Thyroid gland (tissue), 4 donors: ENCODE data around the gene KIF21A.

Source experiments
- POLR2A ChIP-seq, 2 donors: fragments of 450-650 bp; IDR thresholded peaks; one replicate each; pipeline ENCODE4 v1.6.1; 2017; ENCODE audit warnings: antibody characterized with exemption in 2 of 2, mild to moderate bottlenecking in 2 of 2, moderate library complexity in 1 of 2
- TF ChIP-seq, protein P1 (sequence below), 6 experiments: fragments of 200-600 bp in 3 of 6; fragments of 450-650 bp in 3 of 6; sonication (generic) in 3 of 6; IDR thresholded peaks; one replicate each; pipeline ENCODE4 v1.5.1; 2016 to 2019; ENCODE audit warnings: antibody characterized with exemption in 6 of 6, mild to moderate bottlenecking in 2 of 6, inconsistent platforms in 1 of 6, moderate library complexity in 1 of 6

DNA sequence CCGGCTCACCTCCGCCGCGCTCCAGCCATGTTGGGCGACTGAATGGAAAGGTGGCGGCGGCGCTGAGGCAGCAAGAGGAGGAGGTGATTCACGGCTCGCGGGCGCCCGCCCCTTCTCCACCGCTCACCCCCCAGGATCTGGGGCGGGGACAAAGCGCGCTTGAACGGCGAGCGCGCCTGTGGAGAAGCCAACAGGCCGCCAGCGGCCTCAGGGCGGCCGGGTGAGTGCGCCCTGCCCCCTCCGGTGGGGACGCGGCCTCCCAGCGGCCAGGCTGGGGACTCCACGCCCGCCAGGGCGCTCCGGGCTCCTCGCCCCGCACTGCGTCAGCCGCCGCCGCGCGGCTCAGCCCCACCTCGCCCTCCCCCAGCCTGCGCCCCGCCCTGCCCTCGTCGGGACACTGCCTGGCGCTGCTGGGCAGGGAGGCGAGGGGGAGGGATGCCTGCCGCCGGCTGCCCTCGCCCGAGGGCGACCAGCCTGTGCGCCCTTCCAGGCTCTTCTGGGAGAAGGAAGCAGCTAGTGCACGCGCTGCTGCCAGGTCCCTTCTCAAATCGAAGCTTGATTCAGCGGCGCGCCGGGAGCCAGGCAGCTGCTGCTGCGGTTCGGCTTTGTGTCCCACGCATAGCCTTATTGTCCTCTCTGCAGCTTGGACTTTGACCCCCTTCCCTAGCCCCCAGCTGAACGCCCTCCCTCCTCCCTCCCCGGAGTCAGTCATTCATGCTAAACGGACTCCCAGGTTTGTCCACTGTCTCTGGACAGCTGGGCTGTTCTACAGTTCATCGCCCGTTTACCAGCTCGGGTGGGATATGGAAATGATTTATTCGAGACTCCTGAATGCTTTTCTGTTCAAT is at the start of gene KIF21A:
- peak in 1 of 2 donors; percentile 94 for TF ChIP-seq POLR2A (IDR thresholded peaks at IDR 0.05)
- TF ChIP-seq, protein P1, sequence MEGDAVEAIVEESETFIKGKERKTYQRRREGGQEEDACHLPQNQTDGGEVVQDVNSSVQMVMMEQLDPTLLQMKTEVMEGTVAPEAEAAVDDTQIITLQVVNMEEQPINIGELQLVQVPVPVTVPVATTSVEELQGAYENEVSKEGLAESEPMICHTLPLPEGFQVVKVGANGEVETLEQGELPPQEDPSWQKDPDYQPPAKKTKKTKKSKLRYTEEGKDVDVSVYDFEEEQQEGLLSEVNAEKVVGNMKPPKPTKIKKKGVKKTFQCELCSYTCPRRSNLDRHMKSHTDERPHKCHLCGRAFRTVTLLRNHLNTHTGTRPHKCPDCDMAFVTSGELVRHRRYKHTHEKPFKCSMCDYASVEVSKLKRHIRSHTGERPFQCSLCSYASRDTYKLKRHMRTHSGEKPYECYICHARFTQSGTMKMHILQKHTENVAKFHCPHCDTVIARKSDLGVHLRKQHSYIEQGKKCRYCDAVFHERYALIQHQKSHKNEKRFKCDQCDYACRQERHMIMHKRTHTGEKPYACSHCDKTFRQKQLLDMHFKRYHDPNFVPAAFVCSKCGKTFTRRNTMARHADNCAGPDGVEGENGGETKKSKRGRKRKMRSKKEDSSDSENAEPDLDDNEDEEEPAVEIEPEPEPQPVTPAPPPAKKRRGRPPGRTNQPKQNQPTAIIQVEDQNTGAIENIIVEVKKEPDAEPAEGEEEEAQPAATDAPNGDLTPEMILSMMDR (IDR thresholded peaks at IDR 0.05): peak in 4 of 6 experiments; percentile 84 to 88 (median 87)
